HepG2 (cell line): ENCODE measurements around the gene NIN. TPM values are rescaled to one million over a fixed set of nuclear protein-coding genes. Genes with fewer than 3 reads are reported as not detected.

Source experiments
- ATAC-seq: fragments of 200-7000 bp; cut with Tn5 transposase; 3 replicates; pipeline ENCODE4 v1.9.1; 2020; ENCODE audit warnings: mild to moderate bottlenecking, moderate library complexity
- BruUV-seq: library from RNA; stranded (reverse); fragments of 400-500 nt; replicated peaks from 2 replicates; lab custom pipeline; 2021; lab: Mats Ljungman, UMichigan
- CTCF ChIA-PET: fragments of 300-600 bp; formaldehyde crosslinking; extraction: SDS; loops from one replicate; lab custom pipeline; 2021; ENCODE audit warnings: low total read pairs, inconsistent platforms, low intra/inter-chr PET ratio; lab: Yijun Ruan, JAX
- POLR2A ChIA-PET: fragments of 350-600 bp; sonication (Branson Sonifier 250); formaldehyde crosslinking; loops from one replicate; lab custom pipeline; 2020; ENCODE audit warnings: antibody characterized with exemption, inconsistent platforms; lab: Yijun Ruan, JAX
- DNase-seq: peaks from one replicate; pipeline ENCODE4 v3.0.0-alpha.2; 2015; ENCODE audit warnings: low spot score
- FAIRE-seq: peaks from 3 replicates; lab custom pipeline; 2011; peaks lifted over from hg19 to GRCh38; lab: Jason Lieb, UNC
- H2AFZ ChIP-seq: one replicate; pipeline ENCODE4 v1.6.1; 2011; ENCODE audit warnings: low read length, inconsistent platforms
- H3K27ac ChIP-seq: fragments of 300-600 bp; 3 replicates; pipeline ENCODE4 v1.8.0; 2011; ENCODE audit warnings: mixed run types, mild to moderate bottlenecking, mixed read lengths, low read length, inconsistent platforms; ENCODE audit not compliant: insufficient read depth; ENCODE audit errors: extremely low read length
- H3K27me3 ChIP-seq, 2 experiments: fragments of 200-600 bp in 1 of 2; 2 replicates in 1 of 2; 3 replicates in 1 of 2; pipeline versions ENCODE4 v1.6.0 to v1.8.0; 2011; ENCODE audit warnings: low read length in 2 of 2, mild to moderate bottlenecking in 2 of 2, moderate library complexity in 2 of 2, inconsistent platforms in 1 of 2; ENCODE audit not compliant: insufficient read depth in 2 of 2, control insufficient read depth in 1 of 2
- H3K36me3 ChIP-seq, 2 experiments: fragments of 200-600 bp in 1 of 2; replicated peaks in 1 of 2; 2 replicates in 1 of 2; 3 replicates in 1 of 2; pipeline versions ENCODE4 v1.5.1 to v1.8.0; 2011; ENCODE audit warnings: low read length in 2 of 2, inconsistent platforms in 1 of 2; ENCODE audit not compliant: insufficient read depth in 2 of 2, control insufficient read depth in 1 of 2
- H3K4me1 ChIP-seq: 2 replicates; pipeline ENCODE4 v1.5.1; 2012; ENCODE audit warnings: low read length, inconsistent platforms; ENCODE audit not compliant: insufficient read depth
- H3K4me2 ChIP-seq: 2 replicates; pipeline ENCODE4 v1.6.0; 2011; ENCODE audit warnings: low read depth, low read length, inconsistent platforms
- H3K4me3 ChIP-seq, 3 experiments: fragments of 200-600 bp in 1 of 3; sonication (generic), shearing (Covaris generic) in 1 of 3; replicated peaks in 1 of 3; 2 replicates each; pipeline ENCODE4 v1.5.1; 2011 to 2016; ENCODE audit warnings: low read length in 3 of 3, inconsistent platforms in 2 of 3, low read depth in 2 of 3, mild to moderate bottlenecking in 2 of 3, control low read depth in 1 of 3, mixed read lengths in 1 of 3; ENCODE audit not compliant: insufficient read depth in 1 of 3
- H3K79me2 ChIP-seq: one replicate; pipeline ENCODE4 v1.6.1; 2011; ENCODE audit warnings: low read length, inconsistent platforms; ENCODE audit not compliant: insufficient read depth
- H3K9ac ChIP-seq: 2 replicates; pipeline ENCODE4 v1.6.0; 2011; ENCODE audit warnings: mild to moderate bottlenecking, low read depth, low read length, inconsistent platforms; ENCODE audit not compliant: insufficient read depth
- H3K9me3 ChIP-seq: 2 replicates; pipeline ENCODE4 v1.5.1; 2012; ENCODE audit warnings: mild to moderate bottlenecking, low read length
- H4K20me1 ChIP-seq: 2 replicates; pipeline ENCODE4 v1.6.0; 2011; ENCODE audit warnings: inconsistent platforms, mild to moderate bottlenecking, low read length, moderate library complexity; ENCODE audit not compliant: insufficient read depth
- CENPT ChIP-seq: sonication (generic); formaldehyde crosslinking; IDR thresholded peaks from 2 replicates; pipeline ENCODE4 v1.8.0; 2022; ENCODE audit warnings: low read depth, mild to moderate bottlenecking, moderate library complexity, missing genetic modification reagents
- GATAD2A ChIP-seq: IDR thresholded peaks from 2 replicates; pipeline ENCODE4 v1.6.1; 2016
- HDAC2 ChIP-seq: sonication (generic); formaldehyde crosslinking; IDR thresholded peaks from 2 replicates; pipeline ENCODE4 v1.4.0; 2020; ENCODE audit warnings: missing genetic modification reagents
- HNF4G ChIP-seq, 2 experiments: sonication (generic) in 1 of 2; formaldehyde crosslinking in 1 of 2; IDR thresholded peaks; 2 replicates each; pipeline versions ENCODE4 v1.4.0 to v1.6.1; 2011 to 2020; ENCODE audit warnings: borderline replicate concordance in 2 of 2, low read depth in 2 of 2, mild to moderate bottlenecking in 2 of 2, low read length in 1 of 2, missing genetic modification reagents in 1 of 2, moderate library complexity in 1 of 2
- MEIS2 ChIP-seq: sonication (generic); formaldehyde crosslinking; IDR thresholded peaks from 2 replicates; pipeline ENCODE4 v1.9.0; 2021; ENCODE audit warnings: mild to moderate bottlenecking, missing genetic modification reagents
- PHF20 ChIP-seq: sonication (generic); formaldehyde crosslinking; IDR thresholded peaks from 2 replicates; pipeline ENCODE4 v1.5.0; 2020; ENCODE audit warnings: mild to moderate bottlenecking, missing genetic modification reagents
- SALL2 ChIP-seq: sonication (generic); formaldehyde crosslinking; IDR thresholded peaks from 2 replicates; pipeline ENCODE4 v1.8.1; 2023; ENCODE audit warnings: mild to moderate bottlenecking, missing genetic modification reagents, inconsistent platforms
- ZNF274 ChIP-seq: sonication (generic); formaldehyde crosslinking; IDR thresholded peaks from 2 replicates; pipeline ENCODE4 v1.5.1; 2020; ENCODE audit warnings: mild to moderate bottlenecking, missing genetic modification reagents
- ZNF30 ChIP-seq: sonication (generic); formaldehyde crosslinking; IDR thresholded peaks from 2 replicates; pipeline ENCODE4 v1.5.0; 2020; ENCODE audit warnings: mild to moderate bottlenecking, missing genetic modification reagents
- ZNF530 ChIP-seq: sonication (generic); formaldehyde crosslinking; IDR thresholded peaks from 2 replicates; pipeline ENCODE4 v1.5.0; 2020; ENCODE audit warnings: low read depth, mild to moderate bottlenecking, missing genetic modification reagents
- ZNF546 ChIP-seq: sonication (generic); formaldehyde crosslinking; conservative IDR thresholded peaks from 2 replicates; pipeline ENCODE4 v1.8.1; 2023; ENCODE audit warnings: mild to moderate bottlenecking, missing genetic modification reagents
- ZNF777 ChIP-seq: sonication (generic); formaldehyde crosslinking; IDR thresholded peaks from 2 replicates; pipeline ENCODE4 v1.4.0; 2020; ENCODE audit warnings: missing genetic modification reagents
- ZNF782 ChIP-seq: sonication (generic); formaldehyde crosslinking; IDR thresholded peaks from 2 replicates; pipeline ENCODE4 v1.4.0; 2020; ENCODE audit warnings: missing genetic modification reagents, mild to moderate bottlenecking, borderline replicate concordance
- WGBS: methylation state at CpG from one replicate; pipeline ENCODE4 v1.1.6; 2017; ENCODE audit warnings: low lambda C conversion rate; 5-methylcytosine and 5-hydroxymethylcytosine counted together
- in situ Hi-C: cut with HindIII; loops from 2 replicates; pipeline ENCODE4 v1.10.0; 2017; ENCODE audit warnings: low pct_unique_long_range_greater_than_20kb; ENCODE audit not compliant: extremely low pct_ligation_motif_present
- intact Hi-C: fragments of 100-400 bp; cut with micrococcal nuclease; formaldehyde crosslinking; loops from one replicate; pipeline ENCODE4 v1.10.0; 2022; ENCODE audit not compliant: unreplicated experiment
- polyA plus RNA-seq, 8 experiments: library from polyadenylated mRNA; depleted of rRNA in 3 of 8; stranded (reverse) in 7 of 8; unstranded in 1 of 8; fragments of >200 nt; fragmentation: Illumina TruSeq in 4 of 8; extraction: Trizol in 4 of 8; gene quantifications; 2 replicates each; pipeline versions ENCODE4 v1.2.1 to v1.2.3, GENCODE V29; 2011 to 2016; ENCODE audit warnings: low read depth in 4 of 8, missing spikeins in 1 of 8, mixed read lengths in 1 of 8; ENCODE audit not compliant: insufficient read depth in 1 of 8
- total RNA-seq, 5 experiments: library from RNA; depleted of rRNA; stranded (reverse); fragments of >200 nt; fragmentation: Illumina TruSeq; extraction: Trizol; gene quantifications; 2 replicates each; pipeline ENCODE4 v1.2.3, GENCODE V29; 2016; ENCODE audit warnings: low read depth in 1 of 5
- TF ChIP-seq, protein P1 (sequence below): IDR thresholded peaks from 2 replicates; pipeline ENCODE4 v1.6.1; 2016; ENCODE audit warnings: low read depth, borderline replicate concordance
- TF ChIP-seq, protein P2 (sequence below): sonication (generic); formaldehyde crosslinking; IDR thresholded peaks from 2 replicates; pipeline ENCODE4 v1.5.1; 2020; ENCODE audit warnings: missing genetic modification reagents, mild to moderate bottlenecking, borderline replicate concordance
- TF ChIP-seq, protein P3 (sequence below), 2 experiments: sonication (generic) in 1 of 2; formaldehyde crosslinking in 1 of 2; IDR thresholded peaks; 2 replicates each; pipeline versions ENCODE4 v1.4.0 to v1.6.1; 2018 to 2020; ENCODE audit warnings: missing genetic modification reagents in 2 of 2, borderline replicate concordance in 1 of 2, low read depth in 1 of 2, mild to moderate bottlenecking in 1 of 2, missing biosample characterization in 1 of 2

NIN gene
- total and polyA plus RNA-seq, 2 of the 13 experiments (the other 11 are each of a cell fraction or from before 2014, with no cell fraction given) = 2.8 to 9.7 TPM

DNA sequence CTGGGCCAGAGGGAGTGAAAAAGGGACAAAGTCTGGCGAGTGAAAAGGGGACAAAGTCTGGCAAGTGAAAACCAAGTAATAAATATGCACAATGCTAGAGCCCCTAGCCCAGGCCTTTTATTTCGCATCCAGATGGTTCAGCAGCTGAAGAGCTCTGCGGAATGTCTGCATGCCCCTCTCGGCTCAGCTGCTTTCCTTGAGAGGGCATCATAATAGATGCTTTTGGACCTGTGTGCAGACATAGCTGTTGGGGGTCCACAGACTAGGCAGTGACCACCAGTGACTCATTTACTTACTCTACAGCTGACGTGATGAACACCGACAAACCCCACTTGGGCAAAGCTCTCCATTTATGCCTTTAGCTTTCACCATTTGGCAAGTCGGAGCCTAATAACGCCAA is 4.3 kb downstream of the NIN start:
- no peaks in the 10 kb centered on the region for H3K9me3 ChIP-seq
- BruUV-seq = no TSS peak
- in situ Hi-C loops (no loop called here), intact Hi-C loops (loop anchor here (5.0 kb wide), 1 partner anchor 36 kb away; no protein-coding TSS in a partner anchor)
- DNase-seq = no peak
- peaks cover 30% of the 10 kb centered on the region for H3K79me2 ChIP-seq
- H3K4me2 ChIP-seq = peak overlapping the region; percentile 48
- no peak overlapping the region for H3K4me3 ChIP-seq
- H3K27me3 ChIP-seq = peaks cover 0 to 4% of the 10 kb centered on the region in 2 experiments; a peak in 1 of 5 replicates
- no peak overlapping the region for H2AFZ ChIP-seq
- ChIA-PET CTCF (no interaction called here), POLR2A (no interaction called here)
- ATAC-seq = no peak
- no peaks in the 10 kb centered on the region; the same call in 1 of the 2 replicates for H4K20me1 ChIP-seq
- H3K36me3 ChIP-seq = peaks cover 0 to under 1% of the 10 kb centered on the region in 2 experiments; a peak in 1 of 5 replicates
- no peak overlapping the region for H3K9ac ChIP-seq
- 87% methylated on average over 7 of the region's 8 CpGs for WGBS
- peaks cover 58% of the 10 kb centered on the region for H3K4me1 ChIP-seq
- no peak for TF ChIP-seq PHF20
- no peak for TF ChIP-seq SALL2 (CRISPR knock-in tag)
- TF ChIP-seq ZNF782 (CRISPR knock-in tag) = no peak
- TF ChIP-seq ZNF546 (CRISPR knock-in tag) = no peak
- no peak for TF ChIP-seq ZNF777 (CRISPR knock-in tag)
- TF ChIP-seq GATAD2A (CRISPR knock-in tag) = no peak
- no peak for TF ChIP-seq ZNF30
- TF ChIP-seq HNF4G (IDR thresholded peaks at IDR 0.05; ENCODE audit: borderline replicate concordance, low read depth, low read length) = 0 out of 2 replicates have a peak, but pooled peaks have one; percentile 11
- TF ChIP-seq HNF4G (CRISPR knock-in tag; IDR thresholded peaks at IDR 0.05; ENCODE audit: borderline replicate concordance, low read depth) = no peak
- no peak for TF ChIP-seq MEIS2 (CRISPR knock-in tag)
- H3K27ac ChIP-seq = no peak overlapping the region
- FAIRE-seq = peak; percentile 40

DNA sequence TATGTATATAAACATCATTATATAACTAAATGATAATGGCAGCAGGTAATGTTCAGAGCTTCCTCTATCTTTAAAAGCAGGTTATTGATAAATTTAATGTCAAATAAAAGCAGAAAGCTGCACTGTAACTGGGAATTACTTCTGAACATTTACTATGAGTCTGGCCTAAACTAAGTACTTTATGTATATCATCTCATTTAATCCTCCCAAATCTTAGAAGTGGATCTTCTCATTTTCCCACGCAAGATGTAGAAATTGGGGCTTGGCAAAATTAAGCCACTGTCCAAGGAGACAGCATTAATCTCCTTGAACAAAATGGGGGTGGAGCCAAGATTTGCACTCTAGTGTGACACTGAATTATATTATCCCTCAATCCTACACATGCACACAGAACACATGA is 5.7 kb downstream of the NIN start:
- no TSS peak for BruUV-seq
- POLR2A ChIA-PET = no interaction called here
- H3K36me3 ChIP-seq = peaks cover 0 to 3% of the 10 kb centered on the region in 2 experiments; a peak in 1 of 5 replicates
- in situ Hi-C loops = no loop called here
- H4K20me1 ChIP-seq = no peaks in the 10 kb centered on the region; the same call in 1 of the 2 replicates
- intact Hi-C loops = loop anchor here (5.0 kb wide), 1 partner anchor 37 kb away; no protein-coding TSS in a partner anchor
- peaks cover 53% of the 10 kb centered on the region for H3K4me1 ChIP-seq
- H3K79me2 ChIP-seq = peaks cover 30% of the 10 kb centered on the region
- H2AFZ ChIP-seq = no peak overlapping the region
- no peak for FAIRE-seq
- WGBS = 100% methylated on average over 1 of the region's 1 CpG
- no peak overlapping the region for H3K4me2 ChIP-seq
- no peak overlapping the region for H3K4me3 ChIP-seq
- no peak overlapping the region for H3K9ac ChIP-seq
- CTCF ChIA-PET = no interaction called here
- ATAC-seq = no peak
- H3K27ac ChIP-seq = no peak overlapping the region
- H3K27me3 ChIP-seq = no peaks in the 10 kb centered on the region; a peak in 1 of 5 replicates
- no peaks in the 10 kb centered on the region for H3K9me3 ChIP-seq
- DNase-seq = no peak
- no peak for TF ChIP-seq CENPT
- TF ChIP-seq, protein P1, sequence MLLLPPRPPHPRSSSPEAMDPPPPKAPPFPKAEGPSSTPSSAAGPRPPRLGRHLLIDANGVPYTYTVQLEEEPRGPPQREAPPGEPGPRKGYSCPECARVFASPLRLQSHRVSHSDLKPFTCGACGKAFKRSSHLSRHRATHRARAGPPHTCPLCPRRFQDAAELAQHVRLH (CRISPR knock-in tag) = no peak
- no peak for TF ChIP-seq ZNF274 (CRISPR knock-in tag)
- TF ChIP-seq, protein P2, sequence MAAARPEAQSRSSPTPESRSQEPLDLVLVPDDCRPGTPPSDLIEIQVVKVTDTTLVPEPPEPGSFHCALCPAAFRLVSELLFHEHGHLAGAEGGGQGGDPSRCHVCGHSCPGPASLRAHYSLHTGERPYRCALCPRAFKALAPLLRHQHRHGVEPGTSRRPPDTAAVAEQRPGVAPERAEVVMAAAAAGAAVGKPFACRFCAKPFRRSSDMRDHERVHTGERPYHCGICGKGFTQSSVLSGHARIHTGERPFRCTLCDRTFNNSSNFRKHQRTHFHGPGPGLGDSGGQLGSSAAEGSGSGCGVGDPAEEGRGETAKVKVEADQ (CRISPR knock-in tag) = no peak
- no peak for TF ChIP-seq GATAD2A (CRISPR knock-in tag)
- TF ChIP-seq, protein P3, sequence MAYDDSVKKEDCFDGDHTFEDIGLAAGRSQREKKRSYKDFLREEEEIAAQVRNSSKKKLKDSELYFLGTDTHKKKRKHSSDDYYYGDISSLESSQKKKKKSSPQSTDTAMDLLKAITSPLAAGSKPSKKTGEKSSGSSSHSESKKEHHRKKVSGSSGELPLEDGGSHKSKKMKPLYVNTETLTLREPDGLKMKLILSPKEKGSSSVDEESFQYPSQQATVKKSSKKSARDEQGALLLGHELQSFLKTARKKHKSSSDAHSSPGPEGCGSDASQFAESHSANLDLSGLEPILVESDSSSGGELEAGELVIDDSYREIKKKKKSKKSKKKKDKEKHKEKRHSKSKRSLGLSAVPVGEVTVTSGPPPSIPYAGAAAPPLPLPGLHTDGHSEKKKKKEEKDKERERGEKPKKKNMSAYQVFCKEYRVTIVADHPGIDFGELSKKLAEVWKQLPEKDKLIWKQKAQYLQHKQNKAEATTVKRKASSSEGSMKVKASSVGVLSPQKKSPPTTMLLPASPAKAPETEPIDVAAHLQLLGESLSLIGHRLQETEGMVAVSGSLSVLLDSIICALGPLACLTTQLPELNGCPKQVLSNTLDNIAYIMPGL (CRISPR knock-in tag; IDR thresholded peaks at IDR 0.05; ENCODE audit: borderline replicate concordance in 1 of 2, low read depth in 1 of 2) = no peak
- TF ChIP-seq HDAC2 = no peak
- no peak for TF ChIP-seq ZNF530 (CRISPR knock-in tag)
